Stimulated activated effector memory CD8-positive, alpha-beta T cell treated with anti-CD3 and anti-CD28 coated beads, Interleukin-12 subunit alpha, Interleukin-12 subunit beta, amount 100 ng/mL, for 72 hours (primary cell): Measurements from ENCODE around the gene ARFIP1.
"Not testable (repeated sequence)": the region's sequence is repeated elsewhere in the genome, so short reads cannot be mapped to it uniquely, and the experiment has no call there.

ENCODE experiments used
- ATAC-seq: fragments of 150-1000 bp; cut with Tn5 transposase; 2 replicates; pipeline ENCODE4 v1.10.0; 2021
- DNase-seq, 2 donors: peaks; one replicate each; pipeline ENCODE4 v3.0.0; 2021 to 2022; ENCODE audit warnings: low spot score in 2 of 2
- H3K27ac Mint-ChIP-seq: one replicate; pipeline ENCODE4 v1.8.0; 2022; ENCODE audit warnings: mild to moderate bottlenecking, mixed read lengths
- H3K36me3 Mint-ChIP-seq: one replicate; pipeline ENCODE4 v1.8.0; 2022; ENCODE audit warnings: mild to moderate bottlenecking, mixed read lengths
- H3K4me1 Mint-ChIP-seq: one replicate; pipeline ENCODE4 v1.8.0; 2022; ENCODE audit warnings: mixed read lengths
- H3K4me3 Mint-ChIP-seq: one replicate; pipeline ENCODE4 v1.8.0; 2022; ENCODE audit warnings: mild to moderate bottlenecking, mixed read lengths
- H3K9me3 Mint-ChIP-seq: one replicate; pipeline ENCODE4 v1.8.0; 2022; ENCODE audit warnings: mixed read lengths

The ARFIP1 gene

GRCh38 chr4:152779513-152780266 is at the start of gene ARFIP1, which contains the start of gene TIGD4:
Gene ARFIP1, plus strand, starts transcription at chr4:152779954. Its CDS starts 49,680 bp downstream, at chr4:152829634.
Gene TIGD4, minus strand, starts transcription at chr4:152779730. Its CDS starts 8,726 bp downstream, at chr4:152771004.
- ATAC-seq (peak; percentile 97), DNase-seq (peak; percentile 87 to 98)
- H3K4me1 Mint-ChIP-seq: peaks cover 35% of the 10 kb centered on the region
- H3K27ac Mint-ChIP-seq: peak within 1 kb of the TSS; percentile 95
- H3K9me3 Mint-ChIP-seq: no peaks in the 10 kb centered on the region
- H3K4me3 Mint-ChIP-seq: peak within 1 kb of the TSS; percentile 94
- H3K36me3 Mint-ChIP-seq: peaks cover 22% of the 10 kb centered on the region

GRCh38 chr4:152731997-152732396 is 47.8 kb upstream of the ARFIP1 start:
- Mint-ChIP-seq H3K4me1 (no peaks in the 10 kb centered on the region), H3K36me3 (no peaks in the 10 kb centered on the region), H3K4me3 (no peak overlapping the region), H3K27ac (no peak overlapping the region), H3K9me3 (no peaks in the 10 kb centered on the region)
- DNase-seq: no peak
- no peak for ATAC-seq

GRCh38 chr4:152734015-152734698 is 45.6 kb upstream of the ARFIP1 start:
- Mint-ChIP-seq H3K27ac (no peak overlapping the region), H3K36me3 (no peaks in the 10 kb centered on the region), H3K4me3 (no peak overlapping the region), H3K9me3 (no peaks in the 10 kb centered on the region), H3K4me1 (no peaks in the 10 kb centered on the region)
- ATAC-seq (no peak), DNase-seq (no peak)

- Mint-ChIP-seq H3K4me3 (no peak overlapping the region), H3K4me1 (no peaks in the 10 kb centered on the region), H3K36me3 (no peaks in the 10 kb centered on the region), H3K27ac (no peak overlapping the region), H3K9me3 (no peaks in the 10 kb centered on the region)
- DNase-seq (no peak), ATAC-seq (no peak)
Measured at GRCh38 chr4:152734699-152735050, 45.1 kb upstream of the ARFIP1 start.

- H3K27ac Mint-ChIP-seq: no peak overlapping the region
- H3K4me3 Mint-ChIP-seq: no peak overlapping the region
- ATAC-seq (no peak), DNase-seq (no peak)
- H3K4me1 Mint-ChIP-seq: no peaks in the 10 kb centered on the region
- H3K9me3 Mint-ChIP-seq: no peaks in the 10 kb centered on the region
- H3K36me3 Mint-ChIP-seq: no peaks in the 10 kb centered on the region
Measured at GRCh38 chr4:152735396-152735859, 44.3 kb upstream of the ARFIP1 start.

- Mint-ChIP-seq H3K4me3 (no peak overlapping the region), H3K27ac (no peak overlapping the region), H3K4me1 (no peaks in the 10 kb centered on the region), H3K9me3 (no peaks in the 10 kb centered on the region), H3K36me3 (no peaks in the 10 kb centered on the region)
- DNase-seq: no peak
- no peak for ATAC-seq
Measured at GRCh38 chr4:152735906-152736305, 43.8 kb upstream of the ARFIP1 start.

- Mint-ChIP-seq H3K4me3 (no peak overlapping the region), H3K36me3 (no peaks in the 10 kb centered on the region), H3K4me1 (no peaks in the 10 kb centered on the region), H3K9me3 (no peaks in the 10 kb centered on the region), H3K27ac (no peak overlapping the region)
- DNase-seq (no peak), ATAC-seq (no peak)
Measured at GRCh38 chr4:152738827-152739226, 40.9 kb upstream of the ARFIP1 start.

GRCh38 chr4:152747444-152747843 is 32.3 kb upstream of the ARFIP1 start:
- ATAC-seq (no peak), DNase-seq (no peak)
- no peaks in the 10 kb centered on the region for H3K4me1 Mint-ChIP-seq
- no peak overlapping the region for H3K4me3 Mint-ChIP-seq
- H3K27ac Mint-ChIP-seq: no peak overlapping the region
- no peaks in the 10 kb centered on the region for H3K36me3 Mint-ChIP-seq
- no peaks in the 10 kb centered on the region for H3K9me3 Mint-ChIP-seq

- no peaks in the 10 kb centered on the region for H3K9me3 Mint-ChIP-seq
- no peaks in the 10 kb centered on the region for H3K36me3 Mint-ChIP-seq
- ATAC-seq (no peak), DNase-seq (no peak)
- H3K27ac Mint-ChIP-seq: no peak overlapping the region
- no peaks in the 10 kb centered on the region for H3K4me1 Mint-ChIP-seq
- no peak overlapping the region for H3K4me3 Mint-ChIP-seq
Measured at GRCh38 chr4:152748619-152749018, 31.1 kb upstream of the ARFIP1 start.

- H3K36me3 Mint-ChIP-seq: no peaks in the 10 kb centered on the region
- H3K4me1 Mint-ChIP-seq: no peaks in the 10 kb centered on the region
- no peak overlapping the region for H3K27ac Mint-ChIP-seq
- H3K4me3 Mint-ChIP-seq: no peak overlapping the region
- DNase-seq: no peak
- H3K9me3 Mint-ChIP-seq: no peaks in the 10 kb centered on the region
- ATAC-seq: no peak
Measured at GRCh38 chr4:152763796-152764195, 16.0 kb upstream of the ARFIP1 start.

- not testable (repeated sequence) for H3K9me3 Mint-ChIP-seq, H3K36me3 Mint-ChIP-seq
Measured at GRCh38 chr4:152765069-152765737, 14.6 kb upstream of the ARFIP1 start.

GRCh38 chr4:152771741-152772533 is 7.8 kb upstream of the ARFIP1 start:
- no peaks in the 10 kb centered on the region for H3K9me3 Mint-ChIP-seq
- ATAC-seq (peak; percentile 73), DNase-seq (no peak)
- H3K4me3 Mint-ChIP-seq: no peak overlapping the region
- no peaks in the 10 kb centered on the region for H3K36me3 Mint-ChIP-seq
- no peaks in the 10 kb centered on the region for H3K4me1 Mint-ChIP-seq
- no peak overlapping the region for H3K27ac Mint-ChIP-seq

More at GRCh38 chr4:152765069-152765737, 14.6 kb upstream of the ARFIP1 start:
- not testable (repeated sequence) for DNase-seq, H3K4me1 Mint-ChIP-seq, H3K4me3 Mint-ChIP-seq, H3K27ac Mint-ChIP-seq, ATAC-seq

- peaks cover 2% of the 10 kb centered on the region for H3K4me1 Mint-ChIP-seq
- ATAC-seq (no peak), DNase-seq (no peak)
- no peaks in the 10 kb centered on the region for H3K9me3 Mint-ChIP-seq
- no peaks in the 10 kb centered on the region for H3K36me3 Mint-ChIP-seq
- H3K27ac Mint-ChIP-seq: no peak overlapping the region
- H3K4me3 Mint-ChIP-seq: no peak overlapping the region
Measured at GRCh38 chr4:152773339-152773738, 6.4 kb upstream of the ARFIP1 start.

GRCh38 chr4:152773953-152774352 is 5.8 kb upstream of the ARFIP1 start:
- peaks cover 8% of the 10 kb centered on the region for H3K4me1 Mint-ChIP-seq
- H3K4me3 Mint-ChIP-seq: no peak overlapping the region
- peaks cover 3% of the 10 kb centered on the region for H3K36me3 Mint-ChIP-seq
- ATAC-seq (no peak), DNase-seq (no peak)
- H3K9me3 Mint-ChIP-seq: no peaks in the 10 kb centered on the region
- no peak overlapping the region for H3K27ac Mint-ChIP-seq

- peaks cover 26% of the 10 kb centered on the region for H3K4me1 Mint-ChIP-seq
- peaks cover 22% of the 10 kb centered on the region for H3K36me3 Mint-ChIP-seq
- no peaks in the 10 kb centered on the region for H3K9me3 Mint-ChIP-seq
- no peak overlapping the region for H3K27ac Mint-ChIP-seq
- H3K4me3 Mint-ChIP-seq: no peak overlapping the region
- DNase-seq: no peak
- ATAC-seq: no peak
Measured at GRCh38 chr4:152776352-152776751, 3.4 kb upstream of the ARFIP1 start.
